A172 (cell line): ENCODE measurements around the gene PLSCR5. TPM values are rescaled to one million over a fixed set of nuclear protein-coding genes. Genes with fewer than 3 reads are reported as not detected.

ENCODE experiments used
- DNase-seq: peaks from one replicate; pipeline ENCODE4 v3.0.0-alpha.2; 2015; ENCODE audit warnings: low spot score
- total RNA-seq: library from RNA; depleted of rRNA; stranded (reverse); fragments of >200 nt; shearing (Covaris generic); gene quantifications from 2 replicates; pipeline ENCODE4 v1.2.3, GENCODE V29; 2014; rRNA removed

PLSCR5 gene
- total RNA-seq, 1 experiment from 2014 or later: not detected

DNA sequence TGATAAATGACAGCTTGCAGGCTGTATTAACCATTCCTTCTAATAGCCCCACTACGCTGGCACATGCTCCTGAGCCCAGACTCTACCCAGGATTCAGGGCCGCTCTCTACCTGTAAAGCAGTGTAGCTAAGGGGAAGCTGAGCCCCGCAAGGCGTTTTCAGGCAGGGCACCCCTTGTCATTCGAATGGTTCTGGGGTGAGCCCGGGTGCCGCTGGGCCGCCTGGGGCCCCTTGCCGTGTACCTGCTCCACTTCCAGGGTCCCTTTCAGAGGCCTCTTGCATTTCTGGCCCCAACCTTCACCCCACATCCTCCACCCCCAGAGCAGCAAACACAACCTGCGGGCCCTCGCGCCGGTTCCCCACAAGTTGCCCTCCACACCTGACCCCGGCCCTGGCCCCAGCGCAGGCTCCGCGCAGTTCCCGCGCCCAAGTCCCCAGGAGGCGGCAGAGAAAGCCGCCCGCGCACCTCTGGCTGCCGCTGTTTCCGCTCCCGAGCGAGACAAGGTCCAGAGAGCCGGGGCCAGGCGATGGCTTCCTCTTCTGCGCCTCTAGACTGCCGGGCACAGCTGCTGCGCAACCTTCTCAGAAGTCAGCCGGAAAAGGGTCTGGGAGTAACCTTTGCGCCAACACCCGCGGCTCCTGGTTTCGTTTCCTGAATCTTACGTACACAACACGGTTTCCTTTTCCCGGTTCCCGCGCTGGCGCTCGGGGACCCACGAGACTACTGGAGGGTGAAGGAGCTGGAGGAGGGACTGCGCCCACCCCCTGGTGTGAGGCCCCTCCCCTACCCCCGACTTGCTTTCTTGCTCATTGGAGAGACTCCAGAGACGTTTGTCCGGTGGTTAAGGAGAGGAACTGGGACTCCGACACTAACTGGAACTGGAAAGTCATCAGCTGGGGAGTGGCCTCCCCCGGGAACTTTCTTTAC lies 60.9 kb downstream of the PLSCR5 start, which contains the start of gene PLSCR1:
TSS of gene PLSCR1 (minus strand) at position 606 of the 927 bp plus-strand sequence. CDS start 8,055 bp downstream, outside the sequence.
- peak; percentile 98 for DNase-seq

DNA sequence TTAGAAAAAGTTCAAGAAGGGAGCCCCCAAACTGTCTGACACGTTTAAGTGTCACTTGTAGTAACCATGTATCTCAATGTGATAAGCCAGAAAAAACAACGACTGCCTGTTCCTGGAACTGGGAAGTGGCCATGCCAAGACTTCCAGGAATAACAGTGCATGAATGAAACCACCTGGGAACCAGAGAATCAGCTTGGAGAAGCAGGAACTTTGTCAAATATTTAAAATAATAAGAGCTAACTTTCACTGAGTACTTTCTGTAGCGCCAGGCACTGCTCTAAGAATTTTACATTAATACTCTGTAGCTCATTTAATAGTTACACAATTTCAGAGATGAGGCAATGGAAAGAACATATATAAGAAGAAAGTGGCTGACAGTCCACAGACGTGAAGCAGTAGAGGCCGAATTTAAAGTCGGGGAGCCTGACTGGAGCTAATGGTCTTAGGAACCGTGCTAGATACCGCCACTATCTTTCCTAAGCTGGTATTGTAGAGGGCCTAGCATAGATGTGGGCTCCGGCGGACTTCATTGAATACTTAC lies 61.6 kb downstream of the PLSCR5 start:
- peak; percentile 12 for DNase-seq

DNA sequence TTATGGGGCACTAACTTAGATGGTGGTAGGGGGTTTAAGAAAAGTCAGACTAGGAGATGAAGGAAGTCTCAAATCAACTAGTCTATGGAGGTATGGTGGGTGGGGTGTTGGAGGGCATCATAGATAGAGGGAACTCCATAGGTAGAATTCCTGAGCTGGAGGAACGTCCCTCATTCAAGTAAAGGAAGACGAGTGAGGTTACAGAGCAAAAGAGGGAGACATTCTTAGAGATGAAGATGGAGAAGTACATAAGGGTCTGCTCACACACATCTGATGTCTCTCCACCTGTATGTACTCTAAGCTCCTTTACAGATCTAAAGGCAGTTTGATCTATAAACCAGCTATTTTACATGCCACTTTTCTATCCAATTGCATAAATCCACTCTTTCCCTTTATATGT lies 62.2 kb downstream of the PLSCR5 start:
- DNase-seq: no peak

DNA sequence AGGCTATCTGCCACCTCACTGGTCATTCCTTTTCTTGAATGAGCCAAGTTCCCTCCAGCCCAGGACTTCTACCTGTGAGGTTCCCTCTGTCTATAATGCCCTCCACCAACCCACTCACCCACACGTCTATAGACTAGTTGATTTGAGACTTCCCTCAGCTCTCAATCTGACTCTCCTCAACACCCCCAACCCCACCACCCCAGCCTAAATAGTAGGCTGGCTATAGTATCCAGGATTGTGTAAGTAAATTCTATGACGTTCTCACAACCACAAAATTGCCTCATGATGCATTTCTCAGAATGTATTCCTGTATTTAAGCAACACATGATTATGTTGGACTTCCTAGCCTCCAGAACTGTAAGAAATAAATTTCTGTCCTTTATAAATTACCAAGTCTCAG lies 63.0 kb downstream of the PLSCR5 start:
- no peak for DNase-seq

DNA sequence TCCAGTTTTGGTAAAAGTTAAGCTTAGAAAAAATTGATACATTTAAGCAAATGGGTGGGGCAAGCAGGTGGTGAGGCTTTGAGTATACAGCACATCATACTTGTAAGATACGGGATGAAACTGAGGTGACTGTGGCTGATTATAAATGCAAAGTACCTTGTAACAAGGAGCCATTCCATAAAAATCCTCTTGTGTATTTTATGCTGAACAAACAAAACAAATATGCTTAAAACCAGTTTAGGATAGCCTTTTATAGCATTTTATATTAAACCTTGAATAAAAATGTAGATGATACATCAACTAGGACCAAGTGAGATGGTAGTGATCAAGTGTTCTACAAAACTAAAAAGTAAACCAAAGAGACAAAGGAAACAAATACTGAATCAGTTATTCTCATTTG lies 64.2 kb downstream of the PLSCR5 start:
- no peak for DNase-seq

DNA sequence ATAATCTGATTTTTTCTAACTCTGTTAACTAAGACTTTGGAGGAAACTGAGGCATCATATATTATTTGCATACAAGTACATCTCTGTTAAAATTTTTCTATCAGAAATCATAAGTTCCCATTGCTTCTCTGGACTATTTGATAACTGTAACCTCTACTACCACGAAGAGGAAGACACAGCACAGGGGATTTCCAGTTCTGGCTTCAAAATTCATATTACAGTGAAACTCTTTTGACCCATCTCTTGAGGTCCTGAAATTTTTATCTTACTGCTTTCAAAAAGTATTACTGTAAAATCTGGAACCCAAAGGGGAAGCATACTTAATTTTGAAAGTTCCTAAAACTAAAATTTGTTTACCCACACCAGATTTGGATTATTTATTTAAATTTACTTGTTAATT lies 64.9 kb downstream of the PLSCR5 start:
- no peak for DNase-seq

DNA sequence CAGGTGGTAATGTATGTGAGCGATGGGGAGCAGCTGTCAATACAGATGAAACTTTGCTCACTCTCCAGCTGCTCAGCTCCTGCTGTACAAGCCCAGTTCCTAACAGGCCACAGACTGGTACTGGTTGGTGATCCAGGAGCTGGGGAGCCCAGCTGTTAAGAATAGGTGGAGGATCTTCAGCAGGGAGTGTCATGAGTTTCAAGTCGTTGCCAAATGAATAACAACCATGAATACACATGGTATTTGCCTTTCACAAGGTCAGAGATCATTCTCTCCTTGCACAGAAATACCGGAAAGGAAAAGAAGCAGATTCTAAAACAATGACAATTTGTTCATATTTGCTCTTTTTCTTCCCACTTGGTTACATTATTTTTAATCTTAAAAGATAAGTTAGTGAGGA lies 65.8 kb downstream of the PLSCR5 start:
- no peak for DNase-seq

DNA sequence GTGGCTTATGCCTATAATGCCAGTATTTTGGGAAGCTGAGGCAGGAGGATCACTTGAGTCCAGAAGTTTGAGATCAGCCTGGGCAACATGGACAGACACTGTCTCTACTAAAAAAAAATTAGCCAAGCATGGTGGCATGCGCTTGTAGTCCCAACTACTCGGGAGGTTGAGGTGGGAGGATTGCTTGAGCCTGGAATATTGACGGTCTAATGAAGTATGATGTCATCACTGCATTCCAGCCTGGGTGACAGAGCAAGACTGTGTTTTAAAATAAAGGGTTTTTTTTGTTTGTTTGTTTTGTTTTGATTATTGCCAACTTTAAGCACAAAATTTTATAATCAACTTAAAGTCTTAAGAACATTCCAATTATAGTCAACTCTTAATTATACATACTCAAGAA lies 67.5 kb downstream of the PLSCR5 start:
- DNase-seq: no peak

DNA sequence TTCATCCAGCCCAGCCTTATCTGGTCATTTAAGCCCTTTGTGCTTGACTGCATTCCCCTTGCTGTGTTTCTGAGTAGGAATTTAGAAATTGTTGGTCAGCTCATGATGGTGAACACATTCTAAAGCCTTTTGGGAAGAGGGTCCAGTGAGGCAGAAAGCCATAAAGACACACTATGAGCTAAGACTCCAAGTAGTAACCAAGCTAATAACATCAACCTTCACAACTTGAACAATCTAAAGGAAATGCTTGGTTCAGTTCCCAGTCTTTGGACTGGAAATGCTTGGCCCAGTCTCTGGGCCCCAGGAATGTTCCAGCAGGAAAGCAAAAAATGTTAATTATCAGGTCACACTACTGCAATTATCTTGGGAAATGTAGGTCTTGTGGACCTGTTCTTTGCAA lies 68.5 kb downstream of the PLSCR5 start:
- no peak for DNase-seq

Other genes with a start within 250 kb of the PLSCR5 start
- gene PLSCR2, start 135.8 kb downstream of the PLSCR5 start, total RNA-seq: not detected in 2 replicates
- 66.0 and 69.2 TPM in 2 replicates for gene PLSCR1, start 60.7 kb downstream of the PLSCR5 start, total RNA-seq